ENCODE measurements around the gene ADAMTS17.

- TF ChIP-seq EP300 (IDR thresholded peaks at IDR 0.05; ENCODE audit: borderline replicate concordance) (no peak), TCF12 (IDR thresholded peaks at IDR 0.05; ENCODE audit: low read depth) (no peak), YY1 (IDR thresholded peaks at IDR 0.05; ENCODE audit: low read depth) (no peak), CREB1 (IDR thresholded peaks at IDR 0.05; ENCODE audit: low read depth) (no peak), TAF1 (IDR thresholded peaks at IDR 0.05; ENCODE audit: low read depth) (no peak), RAD21 (IDR thresholded peaks at IDR 0.05; ENCODE audit: low read depth) (no peak), CEBPB (IDR thresholded peaks at IDR 0.05) (no peak), NFIC (IDR thresholded peaks at IDR 0.05) (no peak), TEAD4 (IDR thresholded peaks at IDR 0.05) (no peak), FOXM1 (IDR thresholded peaks at IDR 0.05; ENCODE audit: borderline replicate concordance, low read depth) (no peak), EGR1 (IDR thresholded peaks at IDR 0.05) (no peak), REST (IDR thresholded peaks at IDR 0.05; ENCODE audit: low read depth) (no peak)
- TF ChIP-seq, protein P1, sequence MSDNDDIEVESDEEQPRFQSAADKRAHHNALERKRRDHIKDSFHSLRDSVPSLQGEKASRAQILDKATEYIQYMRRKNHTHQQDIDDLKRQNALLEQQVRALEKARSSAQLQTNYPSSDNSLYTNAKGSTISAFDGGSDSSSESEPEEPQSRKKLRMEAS (IDR thresholded peaks at IDR 0.05): no peak
- TF ChIP-seq, protein P2, sequence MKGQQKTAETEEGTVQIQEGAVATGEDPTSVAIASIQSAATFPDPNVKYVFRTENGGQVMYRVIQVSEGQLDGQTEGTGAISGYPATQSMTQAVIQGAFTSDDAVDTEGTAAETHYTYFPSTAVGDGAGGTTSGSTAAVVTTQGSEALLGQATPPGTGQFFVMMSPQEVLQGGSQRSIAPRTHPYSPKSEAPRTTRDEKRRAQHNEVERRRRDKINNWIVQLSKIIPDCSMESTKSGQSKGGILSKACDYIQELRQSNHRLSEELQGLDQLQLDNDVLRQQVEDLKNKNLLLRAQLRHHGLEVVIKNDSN (IDR thresholded peaks at IDR 0.05): no peak
Observed at GRCh38 chr15:100226107-100226506, 115.7 kb downstream of the ADAMTS17 start.

All from Ishikawa (cell line).